Endothelial cell of umbilical vein (primary cell): Measurements from ENCODE around the gene MED27.

Source experiments
- EZH2 ChIP-seq: IDR thresholded peaks from 2 replicates; pipeline ENCODE4 v1.6.1; 2012; ENCODE audit warnings: borderline replicate concordance, low read depth, mild to moderate bottlenecking, moderate library complexity, low read length, inconsistent platforms; ENCODE audit not compliant: severe bottlenecking
- POLR2AphosphoS5 ChIP-seq: IDR thresholded peaks from 2 replicates; pipeline ENCODE4 v1.6.1; 2012; ENCODE audit warnings: low read depth, mild to moderate bottlenecking, control low read depth, low read length, moderate library complexity; ENCODE audit not compliant: insufficient read depth
- TF ChIP-seq, protein P1 (sequence below), 2 donors: IDR thresholded peaks; 1 replicate in 1 of 2; 2 replicates in 1 of 2; pipeline ENCODE4 v1.5.1; 2011; ENCODE audit warnings: low read length in 2 of 2, mild to moderate bottlenecking in 2 of 2, moderate library complexity in 2 of 2, control low read depth in 1 of 2, inconsistent platforms in 1 of 2, low read depth in 1 of 2; ENCODE audit not compliant: insufficient read depth in 1 of 2; ENCODE audit errors: extremely low read depth in 1 of 2

DNA sequence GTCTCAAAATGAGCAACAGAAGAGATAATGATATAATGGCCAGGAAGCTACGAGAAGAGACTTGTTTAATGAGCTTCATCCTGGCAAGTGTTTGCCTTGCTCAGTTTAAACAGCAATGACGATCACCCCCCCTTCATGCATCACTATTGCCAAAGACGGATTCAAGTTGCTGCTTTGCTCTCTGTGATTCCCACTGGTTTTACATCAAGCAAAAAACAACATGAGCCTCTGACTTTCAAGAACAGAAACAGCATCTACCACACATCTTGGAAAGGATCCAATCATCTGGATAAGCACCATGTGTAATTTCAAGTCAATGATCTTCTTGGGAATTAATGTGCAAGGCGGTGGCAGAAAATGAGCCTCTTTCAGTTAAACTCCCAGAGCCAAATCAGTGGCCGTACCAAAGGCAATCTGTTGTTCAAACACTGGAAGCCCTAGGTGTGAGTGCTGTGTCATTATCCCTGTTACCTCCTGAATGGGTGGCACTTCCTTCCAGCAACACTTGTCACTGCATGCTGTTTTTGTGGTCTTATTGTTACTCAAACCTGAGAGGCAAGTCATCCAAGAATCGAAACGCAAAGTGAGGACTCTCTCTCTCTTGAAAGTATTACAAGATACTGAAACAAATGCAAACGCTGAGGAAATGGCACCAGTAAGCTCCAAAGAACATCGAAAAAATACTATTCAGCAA, 72.8 kb downstream of the MED27 start:
- TF ChIP-seq, protein P1, sequence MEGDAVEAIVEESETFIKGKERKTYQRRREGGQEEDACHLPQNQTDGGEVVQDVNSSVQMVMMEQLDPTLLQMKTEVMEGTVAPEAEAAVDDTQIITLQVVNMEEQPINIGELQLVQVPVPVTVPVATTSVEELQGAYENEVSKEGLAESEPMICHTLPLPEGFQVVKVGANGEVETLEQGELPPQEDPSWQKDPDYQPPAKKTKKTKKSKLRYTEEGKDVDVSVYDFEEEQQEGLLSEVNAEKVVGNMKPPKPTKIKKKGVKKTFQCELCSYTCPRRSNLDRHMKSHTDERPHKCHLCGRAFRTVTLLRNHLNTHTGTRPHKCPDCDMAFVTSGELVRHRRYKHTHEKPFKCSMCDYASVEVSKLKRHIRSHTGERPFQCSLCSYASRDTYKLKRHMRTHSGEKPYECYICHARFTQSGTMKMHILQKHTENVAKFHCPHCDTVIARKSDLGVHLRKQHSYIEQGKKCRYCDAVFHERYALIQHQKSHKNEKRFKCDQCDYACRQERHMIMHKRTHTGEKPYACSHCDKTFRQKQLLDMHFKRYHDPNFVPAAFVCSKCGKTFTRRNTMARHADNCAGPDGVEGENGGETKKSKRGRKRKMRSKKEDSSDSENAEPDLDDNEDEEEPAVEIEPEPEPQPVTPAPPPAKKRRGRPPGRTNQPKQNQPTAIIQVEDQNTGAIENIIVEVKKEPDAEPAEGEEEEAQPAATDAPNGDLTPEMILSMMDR (IDR thresholded peaks at IDR 0.05; ENCODE audit: extremely low read depth in 1 of 2, insufficient read depth in 1 of 2, low read depth in 1 of 2, low read length in 2 of 2), result no peak
- no peak for TF ChIP-seq POLR2AphosphoS5
- TF ChIP-seq EZH2, result no peak
